UCSD-AML1 (cell line): ENCODE data around the gene TMEM39A.

Experiments
- DNase-seq: peaks from one replicate; lab custom pipeline; 2025; ENCODE audit not compliant: unreplicated experiment; lab: John Stamatoyannopoulos, UW

The TMEM39A gene

DNA sequence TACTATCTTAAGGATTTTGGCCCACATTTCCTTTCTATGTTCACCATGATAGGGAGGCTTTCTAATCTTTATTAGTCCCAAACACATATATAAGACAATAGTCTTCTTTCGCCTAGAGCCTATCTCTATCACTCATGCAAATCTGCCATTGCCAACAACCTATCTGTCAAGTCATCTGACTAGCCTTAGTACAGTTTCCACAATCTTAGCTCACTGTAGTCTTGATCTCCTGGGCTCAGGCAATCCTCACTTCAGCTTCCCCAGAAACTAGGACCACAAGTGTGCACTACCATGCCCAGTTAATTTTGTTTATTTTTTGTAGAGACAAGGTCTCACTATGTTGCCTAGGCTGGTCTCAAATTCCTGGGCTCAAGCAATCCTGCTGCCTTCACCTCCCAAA is 6.9 kb downstream of the TMEM39A start:
- no peak for DNase-seq

- no peak for DNase-seq
Measured at GRCh38 chr3:119453822-119454221, 9.6 kb downstream of the TMEM39A start.

DNA sequence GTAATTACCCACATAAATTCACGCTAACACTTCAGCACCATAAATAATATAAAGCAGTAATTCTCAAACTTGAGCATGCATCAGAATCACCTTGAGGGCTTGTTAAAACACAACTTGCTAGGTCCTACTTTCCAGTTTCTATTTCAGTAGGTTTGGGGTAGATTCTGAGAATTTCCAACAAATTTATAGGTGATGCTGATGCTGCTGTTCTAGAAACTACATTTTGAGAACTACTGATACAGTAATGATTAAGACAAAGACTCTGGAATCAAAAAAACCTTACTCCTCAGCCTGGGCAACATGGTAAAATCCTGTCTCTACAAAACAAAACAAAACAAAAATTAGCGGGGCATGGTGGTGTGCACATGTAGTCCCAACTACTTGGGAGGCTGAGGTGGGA is 18.8 kb downstream of the TMEM39A start:
- DNase-seq, result no peak

DNA sequence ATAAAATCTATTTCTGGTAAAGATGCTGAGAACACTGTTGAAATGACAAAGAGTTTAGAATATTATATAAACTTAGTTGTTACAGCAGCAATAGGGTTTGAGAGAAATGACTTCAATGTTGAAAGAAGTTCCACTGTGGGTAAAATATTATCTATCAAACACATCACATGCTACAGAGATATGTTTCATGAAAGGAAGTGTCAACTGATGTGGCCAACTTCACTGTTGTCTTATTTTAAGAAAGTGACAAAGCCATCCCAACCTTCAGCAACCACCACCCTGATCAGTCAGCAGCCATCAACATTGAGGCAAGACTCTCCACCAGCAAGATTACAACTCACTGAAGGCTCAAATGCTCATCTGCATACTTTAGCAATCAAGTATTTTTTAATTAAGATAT is 20.2 kb downstream of the TMEM39A start:
- DNase-seq, result no peak

GRCh38 chr3:119437691-119438258 is 25.6 kb downstream of the TMEM39A start:
- no peak for DNase-seq

GRCh38 chr3:119436977-119437376 is 26.4 kb downstream of the TMEM39A start:
- DNase-seq, result no peak

DNA sequence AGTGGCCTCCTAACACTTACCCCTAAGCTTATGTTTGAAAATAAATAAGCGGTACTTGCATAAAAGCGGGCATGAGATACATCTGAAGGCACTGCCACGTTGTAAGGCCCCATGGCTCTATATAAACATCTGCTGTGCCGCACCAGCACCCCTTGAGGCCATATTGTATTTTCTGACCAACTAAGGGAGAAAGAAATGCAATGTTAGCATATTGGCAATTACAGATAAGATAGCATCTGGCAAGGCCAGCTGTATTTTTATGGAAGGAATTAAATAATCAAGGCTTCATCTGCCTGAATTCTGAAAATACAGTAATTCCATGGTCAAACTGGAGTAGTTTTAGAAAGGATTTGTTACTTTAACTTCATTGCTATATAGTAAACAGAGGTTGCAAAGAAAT is 28.7 kb downstream of the TMEM39A start:
- no peak for DNase-seq

DNA sequence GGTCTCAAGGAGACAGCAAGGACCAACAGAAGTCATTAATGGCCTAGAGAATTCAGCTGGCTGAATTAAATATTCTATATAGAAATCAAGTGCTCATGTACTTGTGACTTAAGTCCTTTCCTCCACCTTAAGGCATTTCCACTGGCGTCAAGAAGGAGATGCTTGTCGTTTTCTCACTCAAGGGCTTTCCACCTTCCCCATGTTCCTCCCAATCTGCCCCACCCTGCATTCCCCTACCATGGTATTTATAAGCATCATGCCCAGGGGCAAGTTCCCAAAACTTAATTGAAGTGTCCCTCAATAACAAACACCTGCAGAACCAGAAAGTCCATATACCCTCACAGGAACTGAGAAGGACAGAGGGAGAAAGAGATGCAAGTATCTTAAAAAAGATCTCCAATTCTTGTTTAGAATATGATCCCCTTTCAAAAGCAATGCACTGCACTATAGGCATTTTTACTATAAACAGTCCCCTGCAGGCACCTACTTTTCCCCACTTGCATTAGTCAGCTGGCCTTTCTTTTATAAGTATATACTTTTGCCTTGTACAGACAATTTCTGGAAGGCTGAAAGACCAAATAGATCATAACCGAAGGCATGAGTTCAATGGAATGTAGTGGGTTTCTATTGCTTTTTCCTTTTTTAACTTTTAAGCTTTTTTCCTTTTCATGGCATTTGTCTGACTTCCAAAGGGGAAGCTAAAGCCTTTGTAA is 29.6 kb downstream of the TMEM39A start:
- no peak for DNase-seq

DNA sequence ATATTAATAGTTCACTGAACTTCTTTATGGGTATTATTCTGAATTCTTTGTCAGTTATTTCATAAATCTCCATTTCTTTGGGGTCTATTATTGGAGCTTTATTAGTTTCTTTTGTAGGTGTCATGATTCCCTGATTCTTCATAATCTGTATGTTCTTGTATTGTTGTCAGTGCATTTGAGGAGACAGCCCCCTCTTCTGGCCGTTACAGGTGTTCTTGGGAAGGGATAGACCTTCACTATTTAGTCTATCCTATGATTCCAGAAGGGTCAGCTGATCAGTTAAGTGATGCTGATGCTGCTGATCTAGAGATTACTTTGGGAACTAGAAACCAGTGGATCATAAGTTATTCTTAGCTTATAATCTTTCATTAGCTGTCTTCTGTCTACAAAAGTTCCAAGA is 34.9 kb downstream of the TMEM39A start:
- DNase-seq, result no peak

DNA sequence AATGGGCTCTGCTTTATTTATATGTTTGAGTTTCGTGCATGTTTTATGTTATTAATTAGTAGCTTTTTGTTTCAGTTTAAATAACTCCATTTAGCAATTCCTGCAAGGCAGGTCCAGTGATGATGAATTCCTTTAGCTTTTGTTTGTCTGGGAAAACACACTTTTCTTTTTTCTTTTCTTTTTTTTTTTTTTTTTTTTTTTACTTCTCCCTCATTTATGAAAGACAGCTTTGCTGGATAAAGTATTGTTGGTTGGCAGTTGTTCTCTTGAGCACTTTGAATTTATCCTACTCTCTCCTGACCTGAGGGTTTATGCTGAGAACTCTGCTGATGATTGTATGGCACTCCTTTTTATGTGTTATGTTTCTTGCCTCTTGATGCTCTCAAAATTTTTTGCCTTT is 35.7 kb downstream of the TMEM39A start:
- no peak for DNase-seq

DNA sequence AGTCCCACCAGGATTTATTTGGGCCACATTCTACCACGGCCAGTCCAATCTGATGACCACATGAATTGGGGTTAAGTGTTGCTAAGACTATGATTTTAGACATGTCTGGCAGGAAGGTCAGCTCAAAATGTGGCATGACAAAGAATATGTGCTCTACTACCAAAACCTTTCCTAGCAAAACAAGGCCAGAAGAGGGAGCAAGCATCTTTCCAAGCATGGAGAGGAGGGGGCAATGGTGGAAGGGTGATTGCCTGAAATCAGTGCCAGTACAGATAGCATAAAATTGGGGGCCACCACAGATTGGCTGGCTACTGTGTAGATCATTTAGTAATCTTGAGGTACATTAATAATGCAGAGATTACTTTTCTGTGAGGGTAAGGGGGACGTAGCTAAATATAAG is 43.2 kb downstream of the TMEM39A start:
- no peak for DNase-seq

DNA sequence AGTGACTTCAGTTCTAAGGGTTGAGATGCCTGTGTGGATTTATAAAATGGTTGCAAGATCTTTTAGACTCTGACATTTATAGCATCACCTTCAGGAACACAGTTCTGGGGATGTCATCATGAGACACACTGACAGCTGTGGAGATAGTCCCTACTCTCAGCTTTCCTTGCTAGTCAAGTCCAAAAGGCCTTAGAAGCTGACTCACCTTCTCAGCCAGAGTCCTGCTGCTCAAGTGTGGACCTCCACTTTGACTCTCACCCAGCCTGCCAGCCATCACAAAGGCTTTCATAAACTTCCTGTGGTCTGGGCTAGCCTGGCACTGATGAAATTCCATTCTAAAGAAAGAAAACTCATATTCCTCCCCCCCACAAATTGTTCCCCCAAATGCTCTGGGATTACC is 44.8 kb downstream of the TMEM39A start:
- no peak for DNase-seq

DNA sequence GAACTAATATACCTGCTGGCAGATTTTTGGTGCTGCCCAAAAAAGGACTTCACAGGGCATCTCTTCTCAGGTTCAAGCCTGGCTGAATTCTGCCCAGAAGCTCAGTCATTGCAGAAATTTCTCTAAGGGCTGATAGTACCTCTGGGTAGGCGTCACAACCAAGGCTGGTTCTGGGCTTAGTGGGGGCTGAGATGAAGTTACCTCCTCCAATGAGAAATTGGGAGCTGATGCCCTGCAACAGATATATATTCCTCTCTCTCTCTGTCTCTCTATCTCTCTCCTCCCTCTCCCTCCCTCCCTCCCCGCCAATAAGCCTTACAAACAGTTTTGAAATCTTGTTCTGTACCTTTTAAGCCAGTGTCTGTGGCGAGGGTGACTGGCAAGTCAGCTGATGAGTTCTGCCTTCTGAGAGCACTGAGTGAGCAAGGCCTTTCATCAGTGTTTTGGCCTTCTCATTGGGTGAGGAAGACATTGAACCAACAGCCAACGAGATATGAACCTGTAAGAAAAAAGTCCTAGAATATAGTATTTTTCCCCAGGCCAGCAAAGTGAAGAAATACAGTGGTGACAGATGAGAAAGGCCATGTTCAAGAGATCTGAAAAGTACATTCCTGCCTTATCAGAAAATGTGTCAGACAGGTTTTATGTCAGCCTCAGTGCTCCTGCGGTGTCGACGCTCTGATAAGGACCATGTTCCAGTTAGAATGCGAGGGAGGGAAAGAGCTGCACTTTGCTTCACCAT is 45.5 kb downstream of the TMEM39A start:
- no peak for DNase-seq

- no peak for DNase-seq
Measured at GRCh38 chr3:119416873-119417272, 46.5 kb downstream of the TMEM39A start.

GRCh38 chr3:119413603-119414280 is 49.7 kb downstream of the TMEM39A start:
- DNase-seq, result no peak

- DNase-seq, result no peak
Measured at GRCh38 chr3:119409844-119410243, 53.6 kb downstream of the TMEM39A start.

- DNase-seq, result no peak
Measured at GRCh38 chr3:119408243-119408950, 55.0 kb downstream of the TMEM39A start.

DNA sequence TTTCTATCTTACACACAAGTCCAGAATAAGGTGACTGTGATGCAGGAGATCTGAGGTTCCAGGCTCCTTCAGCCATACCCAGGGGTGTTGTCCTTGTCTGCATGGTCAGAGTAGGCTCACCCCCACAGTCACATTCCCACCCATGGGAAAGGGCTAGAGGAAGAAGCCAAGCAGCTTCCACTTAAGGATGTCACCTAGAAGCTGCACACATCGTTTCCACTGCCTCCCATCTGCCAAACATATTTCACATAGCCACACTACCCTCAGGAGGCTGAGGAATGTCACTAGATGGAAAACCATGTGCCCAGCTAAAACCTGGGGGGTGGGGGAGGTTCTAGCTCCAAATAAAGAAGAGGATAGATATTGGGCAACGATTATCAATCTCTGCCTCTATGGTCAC is 58.1 kb downstream of the TMEM39A start:
- no peak for DNase-seq

DNA sequence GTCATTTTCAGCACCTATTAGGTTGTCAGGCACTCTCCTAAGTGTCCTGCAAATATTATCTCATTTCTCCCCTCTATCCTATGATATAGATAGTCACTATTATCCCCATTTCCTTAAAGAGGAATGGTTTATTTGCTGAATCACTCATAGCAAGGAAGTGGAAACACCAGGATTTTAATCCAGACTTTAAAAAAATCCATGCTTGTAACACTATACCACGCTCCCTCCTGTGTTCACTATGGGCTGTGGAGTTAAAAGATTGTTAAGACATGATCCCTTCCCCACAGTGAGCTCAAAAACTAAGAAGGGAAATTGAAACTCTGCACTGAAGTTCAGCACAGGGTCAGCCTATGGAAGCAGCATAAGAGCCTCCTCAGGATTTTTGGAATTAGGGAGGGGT is 60.2 kb downstream of the TMEM39A start:
- no peak for DNase-seq

GRCh38 chr3:119402791-119403190 is 60.6 kb downstream of the TMEM39A start:
- DNase-seq, result no peak
